Dermis blood vessel endothelial cell (primary cell): ENCODE results near the gene MAPK1. TPM values are rescaled to one million over a fixed set of nuclear protein-coding genes. Genes with fewer than 3 reads are reported as not detected.
"Not testable (repeated sequence)": the region's sequence is repeated elsewhere in the genome, so short reads cannot be mapped to it uniquely, and the experiment has no call there.

Experiments
- DNase-seq: peaks from one replicate; pipeline ENCODE4 v3.0.0; 2010
- total RNA-seq: library from RNA; depleted of rRNA; stranded (reverse); fragments of >200 nt; gene quantifications from 2 replicates; pipeline ENCODE4 v1.2.3, GENCODE V29; 2014

Gene MAPK1
- total RNA-seq, 1 donor from 2014 or later, result 72.0 TPM

GRCh38 chr22:21724496-21724895, 142.9 kb downstream of the MAPK1 start:
- DNase-seq, result not testable (repeated sequence)

GRCh38 chr22:21721195-21721852, 146.1 kb downstream of the MAPK1 start:
- not testable (repeated sequence) for DNase-seq

- not testable (repeated sequence) for DNase-seq
Measured at GRCh38 chr22:21720191-21720859, 147.1 kb downstream of the MAPK1 start.

GRCh38 chr22:21719024-21719423, 148.4 kb downstream of the MAPK1 start:
- DNase-seq, result no peak

- DNase-seq, result peak; percentile 23
Measured at GRCh38 chr22:21718499-21718898, 148.9 kb downstream of the MAPK1 start.

GRCh38 chr22:21716395-21717122, 150.9 kb downstream of the MAPK1 start:
- not testable (repeated sequence) for DNase-seq

GRCh38 chr22:21714786-21715185, 152.7 kb downstream of the MAPK1 start:
- DNase-seq, result no peak

GRCh38 chr22:21714059-21714770, 153.2 kb downstream of the MAPK1 start:
- no peak for DNase-seq

- no peak for DNase-seq
Measured at GRCh38 chr22:21713428-21714058, 153.9 kb downstream of the MAPK1 start.

- DNase-seq, result peak; percentile 90
Measured at GRCh38 chr22:21712751-21713427, 154.6 kb downstream of the MAPK1 start.

- DNase-seq, result no peak
Measured at GRCh38 chr22:21711851-21712250, 155.6 kb downstream of the MAPK1 start.

GRCh38 chr22:21710156-21710555, 157.3 kb downstream of the MAPK1 start:
- no peak for DNase-seq

- no peak for DNase-seq
Measured at GRCh38 chr22:21709688-21710087, 157.8 kb downstream of the MAPK1 start.

GRCh38 chr22:21708960-21709359, 158.5 kb downstream of the MAPK1 start:
- no peak for DNase-seq

- no peak for DNase-seq
Measured at GRCh38 chr22:21707677-21708076, 159.8 kb downstream of the MAPK1 start.

Other genes starting within 250 kb of the MAPK1 start
- 21.3 and 25.0 TPM in 2 replicates for gene YDJC, start 237.6 kb downstream of the MAPK1 start, total RNA-seq
- 0.17 and 0.28 TPM in 2 replicates for gene CCDC116, start 234.9 kb downstream of the MAPK1 start, total RNA-seq
- 31.1 and 35.3 TPM in 2 replicates for gene SDF2L1, start 225.3 kb downstream of the MAPK1 start, total RNA-seq
- gene PPIL2, start 201.6 kb downstream of the MAPK1 start, total RNA-seq, result 16.7 and 28.9 TPM in 2 replicates
- 5.1 and 7.8 TPM in 2 replicates for gene YPEL1, start 131.9 kb downstream of the MAPK1 start, total RNA-seq
- gene PPM1F, start 85.2 kb upstream of the MAPK1 start, total RNA-seq, result 195 and 382 TPM in 2 replicates
- gene TOP3B, start 115.1 kb upstream of the MAPK1 start, total RNA-seq, result 24.4 and 29.6 TPM in 2 replicates